Liver (tissue), 3 donors: ENCODE measurements around the gene CORO2B.
"Not testable (repeated sequence)": the region's sequence is repeated elsewhere in the genome, so short reads cannot be mapped to it uniquely, and the experiment has no call there.

Experiments used
- CTCF ChIP-seq: fragments of 150-350 bp; IDR thresholded peaks from 2 replicates; pipeline ENCODE4 v1.5.1; 2017; ENCODE audit warnings: improper control_type of control experiment, low read depth, low read length; ENCODE audit not compliant: missing input control
- RXRA ChIP-seq, 2 donors: IDR thresholded peaks; 2 replicates each; pipeline ENCODE4 v1.6.1; 2017 to 2018; ENCODE audit warnings: antibody characterized with exemption in 2 of 2, mild to moderate bottlenecking in 1 of 2
- SP1 ChIP-seq: IDR thresholded peaks from 2 replicates; pipeline ENCODE4 v1.6.1; 2018; ENCODE audit warnings: antibody characterized with exemption, mild to moderate bottlenecking
- donor health status: healthy.
- donor health status: healthy.

DNA sequence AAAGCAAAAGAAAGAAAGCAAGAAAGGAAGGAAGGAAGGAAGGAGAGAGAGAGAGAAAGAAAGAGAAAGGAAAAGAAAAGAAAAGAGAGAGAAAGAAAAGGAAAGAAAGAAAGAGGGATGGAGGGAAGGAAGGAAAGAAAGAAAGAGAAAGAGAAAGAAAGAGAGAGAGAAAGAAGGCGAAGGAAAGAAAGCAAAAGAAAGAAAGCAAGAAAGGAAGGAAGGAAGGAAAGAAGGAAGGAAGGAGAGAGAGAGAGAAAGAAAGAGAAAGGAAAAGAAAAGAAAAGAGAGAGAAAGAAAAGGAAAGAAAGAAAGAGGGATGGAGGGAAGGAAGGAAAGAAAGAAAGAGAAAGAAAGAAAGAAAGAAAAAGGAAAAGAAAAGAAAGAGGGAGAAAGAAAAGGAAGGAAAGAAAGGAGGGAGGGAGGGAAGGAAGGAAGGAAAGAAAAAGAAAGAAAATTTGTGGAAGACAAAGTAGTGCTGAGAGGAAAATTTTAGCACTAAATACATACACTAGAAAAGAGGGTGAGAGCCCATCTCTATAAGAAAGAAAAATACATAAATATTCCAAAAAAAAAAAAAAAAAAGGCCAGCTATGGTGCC is 181.3 kb downstream of the CORO2B start:
- TF ChIP-seq CTCF; RXRA (IDR thresholded peaks at IDR 0.05); SP1: not testable (repeated sequence)
